Nephron progenitor cell (in vitro differentiated cells): ENCODE data around the gene PITX3.
A peak's percentile ranks its signal among the peaks of the same experiment; 100 is the strongest.

ENCODE experiments used
- DNase-seq: peaks from one replicate; pipeline ENCODE4 v3.0.0; 2021
- H3K27ac Mint-ChIP-seq: 2 replicates; pipeline ENCODE4 v1.8.0; 2021; ENCODE audit warnings: mild to moderate bottlenecking, moderate library complexity, mixed read lengths
- H3K27me3 Mint-ChIP-seq: 2 replicates; pipeline ENCODE4 v1.8.0; 2021; ENCODE audit warnings: mild to moderate bottlenecking, low read depth, mixed read lengths; ENCODE audit not compliant: poor library complexity
- H3K36me3 Mint-ChIP-seq: 2 replicates; pipeline ENCODE4 v1.8.0; 2021; ENCODE audit warnings: low read depth, mixed read lengths
- H3K4me1 Mint-ChIP-seq: 2 replicates; pipeline ENCODE4 v1.8.0; 2021; ENCODE audit warnings: mixed read lengths
- H3K4me3 Mint-ChIP-seq: 2 replicates; pipeline ENCODE4 v1.8.0; 2021; ENCODE audit warnings: mild to moderate bottlenecking, moderate library complexity, mixed read lengths
- H3K9me3 Mint-ChIP-seq: 2 replicates; pipeline ENCODE4 v1.8.0; 2021; ENCODE audit warnings: mild to moderate bottlenecking, moderate library complexity, mixed read lengths
- CTCF ChIP-seq: fragments of 200-600 bp; sonication (generic); IDR thresholded peaks from 2 replicates; pipeline ENCODE4 v1.5.0; 2021; ENCODE audit warnings: antibody characterized with exemption

The PITX3 gene

DNA sequence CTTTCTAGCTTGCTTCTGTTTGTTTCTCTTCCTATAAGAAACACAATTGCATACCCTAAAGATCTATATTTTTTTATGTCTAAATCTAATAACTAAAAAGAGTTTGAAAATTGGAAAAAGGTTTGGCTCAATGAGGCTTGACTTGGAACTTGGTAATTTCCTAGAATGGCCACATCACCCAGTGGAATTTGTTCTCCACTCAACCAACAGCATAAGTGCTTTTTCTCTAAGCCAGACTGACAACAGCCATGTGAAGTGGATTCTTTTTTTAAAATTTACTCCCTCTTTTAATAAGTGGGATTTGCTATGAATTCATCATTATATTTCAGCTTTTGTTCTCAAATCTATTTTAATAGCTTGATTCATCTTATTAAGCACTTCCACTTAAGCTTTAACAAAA, 37.8 kb upstream of the PITX3 start:
- Mint-ChIP-seq H3K36me3 (peaks cover 20% of the 10 kb centered on the region), H3K4me1 (peaks cover 31% of the 10 kb centered on the region), H3K27me3 (no peaks in the 10 kb centered on the region), H3K9me3 (no peaks in the 10 kb centered on the region), H3K4me3 (no peak overlapping the region), H3K27ac (no peak overlapping the region)
- DNase-seq = no peak
- TF ChIP-seq CTCF = no peak

DNA sequence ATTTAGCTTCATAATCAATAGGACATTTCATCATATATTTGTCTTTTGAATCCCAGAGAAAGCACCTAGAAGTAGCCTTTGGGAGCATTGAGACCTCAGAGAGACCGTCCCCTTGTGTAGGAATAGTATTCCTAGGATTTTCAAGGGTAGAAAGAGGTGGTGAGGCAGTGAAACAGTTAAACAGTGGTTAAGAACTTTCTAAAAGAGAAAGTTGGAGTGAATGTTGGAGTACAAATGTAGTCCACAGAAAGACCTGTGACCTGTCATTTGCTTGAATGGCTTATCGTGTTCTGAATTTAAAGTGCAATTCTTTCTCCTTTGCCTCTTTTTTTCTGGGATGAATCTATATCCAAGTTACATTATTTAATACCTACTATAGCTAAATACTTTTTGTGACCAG, 34.0 kb upstream of the PITX3 start:
- no peaks in the 10 kb centered on the region for H3K9me3 Mint-ChIP-seq
- no peak overlapping the region for H3K4me3 Mint-ChIP-seq
- peaks cover 3% of the 10 kb centered on the region for H3K27me3 Mint-ChIP-seq
- no peak overlapping the region for H3K27ac Mint-ChIP-seq
- DNase-seq = no peak
- peaks cover 30% of the 10 kb centered on the region for H3K36me3 Mint-ChIP-seq
- TF ChIP-seq CTCF = no peak
- H3K4me1 Mint-ChIP-seq = peaks cover 23% of the 10 kb centered on the region

DNA sequence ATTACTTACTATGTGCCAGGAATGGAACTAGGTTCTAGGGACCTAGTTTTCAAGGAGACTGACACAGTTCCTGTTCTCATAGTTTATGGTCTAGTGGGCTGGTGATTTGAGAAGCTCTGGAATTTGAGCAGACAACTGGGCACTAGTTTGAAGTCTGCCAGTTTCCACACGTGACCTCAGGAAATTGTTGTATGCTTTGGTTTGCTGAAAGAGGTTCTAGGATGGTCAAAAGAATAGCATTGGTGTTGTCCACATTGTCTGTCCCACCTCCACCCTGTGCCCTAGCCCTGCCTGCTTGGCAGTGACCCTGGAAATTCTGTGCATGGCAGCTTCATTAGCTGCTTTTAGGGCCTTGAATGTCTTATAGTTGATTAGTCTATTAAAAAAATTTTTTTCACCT, 32.8 kb upstream of the PITX3 start:
- H3K36me3 Mint-ChIP-seq = peaks cover 34% of the 10 kb centered on the region
- H3K27ac Mint-ChIP-seq = no peak overlapping the region
- H3K4me1 Mint-ChIP-seq = peaks cover 15% of the 10 kb centered on the region
- TF ChIP-seq CTCF = no peak
- H3K27me3 Mint-ChIP-seq = peaks cover 3% of the 10 kb centered on the region
- no peak for DNase-seq
- H3K4me3 Mint-ChIP-seq = no peak overlapping the region
- no peaks in the 10 kb centered on the region for H3K9me3 Mint-ChIP-seq

DNA sequence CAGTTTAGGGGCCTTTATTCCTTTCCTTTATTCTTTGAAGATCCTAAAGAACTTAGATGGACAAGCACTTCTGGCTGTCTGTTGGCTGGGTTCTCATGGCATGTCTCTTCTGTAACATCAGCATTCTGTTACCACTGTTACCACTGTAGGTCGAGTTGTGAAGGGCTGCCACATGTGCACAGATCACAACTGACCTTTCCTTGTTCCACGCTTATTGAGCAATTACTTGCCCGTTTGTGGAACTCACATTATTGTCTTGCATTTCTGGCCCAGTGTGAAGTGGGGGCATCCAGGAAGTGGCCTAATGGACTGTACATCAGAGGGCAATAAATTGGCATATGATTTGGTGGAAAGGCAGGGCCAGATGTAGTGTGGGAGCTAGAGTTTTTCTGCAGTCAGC, 27.7 kb upstream of the PITX3 start:
- Mint-ChIP-seq H3K36me3 (peaks cover 31% of the 10 kb centered on the region), H3K27me3 (peaks cover 3% of the 10 kb centered on the region), H3K27ac (peak overlapping the region; percentile 18), H3K4me1 (peaks cover 43% of the 10 kb centered on the region), H3K4me3 (no peak overlapping the region), H3K9me3 (no peaks in the 10 kb centered on the region)
- no peak for DNase-seq
- no peak for TF ChIP-seq CTCF

DNA sequence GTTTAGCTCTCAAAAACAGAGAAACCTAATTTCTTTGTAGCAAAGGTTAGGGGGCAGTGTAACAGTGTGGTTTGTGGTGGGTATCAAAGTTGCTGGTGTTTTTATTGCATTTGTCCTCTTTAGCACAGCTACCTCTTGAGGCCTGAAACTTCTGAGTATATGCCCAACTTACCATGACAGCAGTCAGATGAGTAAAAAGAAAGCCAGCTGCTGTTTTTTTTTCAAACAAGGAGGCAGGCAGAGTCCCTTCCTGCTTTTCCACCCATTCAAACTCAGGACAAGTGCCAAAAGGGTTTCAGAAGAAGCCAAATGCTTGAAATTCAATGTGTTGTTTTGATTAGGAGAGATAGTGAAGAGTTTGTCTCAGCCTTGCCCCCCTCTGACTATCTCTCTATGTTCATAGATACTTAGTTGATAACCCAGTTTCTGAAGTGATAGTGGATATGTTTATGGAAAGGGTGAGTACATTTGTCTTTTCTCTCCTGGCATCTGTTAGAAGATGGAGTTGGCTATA, 27.1 kb upstream of the PITX3 start:
- Mint-ChIP-seq H3K4me1 (peaks cover 45% of the 10 kb centered on the region), H3K27ac (peak overlapping the region; percentile 81), H3K36me3 (peaks cover 31% of the 10 kb centered on the region), H3K4me3 (no peak overlapping the region), H3K27me3 (peaks cover 3% of the 10 kb centered on the region), H3K9me3 (no peaks in the 10 kb centered on the region)
- DNase-seq = no peak
- TF ChIP-seq CTCF = no peak

GRCh38 chr10:102267748-102268147, 26.4 kb upstream of the PITX3 start:
- peak overlapping the region; percentile 81 for H3K27ac Mint-ChIP-seq
- TF ChIP-seq CTCF = no peak
- peaks cover 49% of the 10 kb centered on the region for H3K4me1 Mint-ChIP-seq
- H3K9me3 Mint-ChIP-seq = no peaks in the 10 kb centered on the region
- DNase-seq = no peak
- peaks cover 3% of the 10 kb centered on the region for H3K27me3 Mint-ChIP-seq
- no peak overlapping the region for H3K4me3 Mint-ChIP-seq
- H3K36me3 Mint-ChIP-seq = peaks cover 33% of the 10 kb centered on the region
